Activated naive CD4-positive, alpha-beta T cell (primary cell): Measurements from ENCODE around the gene LAPTM5.

Experiments used
- DNase-seq, 4 experiments: peaks; one replicate each; lab custom pipeline; 2025; lab: John Stamatoyannopoulos, UW

LAPTM5 gene

DNA sequence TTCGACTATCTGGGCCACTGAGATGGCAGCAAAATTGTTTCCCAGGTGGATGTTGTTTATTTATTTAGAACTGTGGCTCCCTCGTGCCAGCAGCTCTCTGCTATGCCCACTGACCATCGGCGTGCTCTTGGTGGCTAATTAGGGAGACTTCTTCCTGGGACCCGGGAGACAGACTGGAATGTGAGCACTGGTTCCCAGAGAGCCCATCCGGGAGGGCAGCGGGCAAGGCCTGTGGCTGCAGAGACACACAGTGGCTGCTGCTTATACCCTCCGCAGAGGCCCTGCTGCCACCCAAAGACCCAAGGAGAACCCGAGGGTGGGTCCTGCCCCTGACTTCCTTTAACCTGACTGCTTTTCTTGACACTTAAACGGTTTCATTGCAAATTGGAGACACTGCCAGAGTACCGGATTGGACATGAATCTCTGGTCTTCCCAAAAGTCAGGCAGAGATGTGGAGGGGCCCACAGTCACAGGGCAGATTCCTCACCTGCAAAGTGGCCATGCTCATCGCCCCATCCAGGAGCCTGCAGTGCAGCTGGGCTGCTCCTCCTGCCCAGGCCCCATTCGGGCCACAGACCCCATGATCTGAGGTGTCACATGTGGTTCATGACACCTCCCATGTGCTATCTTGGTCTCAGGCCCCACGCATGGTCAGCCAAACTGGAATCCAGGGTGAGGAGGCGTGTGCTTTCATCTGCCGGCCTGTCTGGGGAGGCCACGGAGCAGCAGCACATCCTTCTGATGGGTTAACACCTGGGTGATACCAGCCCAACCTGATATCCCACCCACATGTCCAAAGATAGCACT lies 28.5 kb downstream of the LAPTM5 start:
- no peak for DNase-seq

DNA sequence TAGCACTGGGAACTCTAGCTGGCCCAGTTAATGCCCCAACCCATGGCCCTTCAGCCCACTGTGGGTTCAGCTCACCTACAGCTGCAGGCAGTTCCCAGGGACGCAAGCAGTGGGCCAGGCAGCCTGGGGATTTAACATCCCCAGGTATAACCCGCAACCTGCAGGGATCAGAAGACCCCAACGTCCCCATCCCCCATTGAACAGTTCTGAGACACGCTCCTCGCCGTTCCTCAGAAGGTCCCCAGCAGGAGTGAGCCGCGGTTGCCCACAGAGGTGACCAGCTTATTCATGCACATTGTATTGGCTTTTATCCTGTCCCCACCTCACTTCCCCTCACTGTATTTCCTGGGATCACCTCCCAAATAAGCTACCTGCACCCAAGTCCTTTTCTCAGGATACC lies 29.2 kb downstream of the LAPTM5 start:
- DNase-seq, result no peak

DNA sequence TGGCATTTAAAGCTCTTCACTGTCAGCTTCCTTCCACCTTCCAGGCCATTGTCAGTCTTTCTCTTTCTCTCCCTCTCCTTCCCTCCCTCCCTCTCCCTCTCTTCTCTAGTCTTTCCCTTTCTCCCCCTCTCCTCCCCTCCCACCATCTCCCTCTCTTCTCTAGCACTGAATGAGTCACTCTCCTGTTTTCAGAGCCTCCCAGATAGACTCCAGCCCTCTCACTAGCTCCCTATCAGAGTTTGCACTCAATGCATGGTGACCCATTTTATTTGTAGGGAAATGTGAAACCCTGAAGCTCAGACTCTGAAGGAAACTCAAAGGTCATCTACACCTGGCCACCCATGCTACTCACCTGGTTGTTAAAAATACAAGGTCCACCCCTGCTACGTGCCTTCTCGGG lies 29.8 kb downstream of the LAPTM5 start:
- DNase-seq, result no peak

DNA sequence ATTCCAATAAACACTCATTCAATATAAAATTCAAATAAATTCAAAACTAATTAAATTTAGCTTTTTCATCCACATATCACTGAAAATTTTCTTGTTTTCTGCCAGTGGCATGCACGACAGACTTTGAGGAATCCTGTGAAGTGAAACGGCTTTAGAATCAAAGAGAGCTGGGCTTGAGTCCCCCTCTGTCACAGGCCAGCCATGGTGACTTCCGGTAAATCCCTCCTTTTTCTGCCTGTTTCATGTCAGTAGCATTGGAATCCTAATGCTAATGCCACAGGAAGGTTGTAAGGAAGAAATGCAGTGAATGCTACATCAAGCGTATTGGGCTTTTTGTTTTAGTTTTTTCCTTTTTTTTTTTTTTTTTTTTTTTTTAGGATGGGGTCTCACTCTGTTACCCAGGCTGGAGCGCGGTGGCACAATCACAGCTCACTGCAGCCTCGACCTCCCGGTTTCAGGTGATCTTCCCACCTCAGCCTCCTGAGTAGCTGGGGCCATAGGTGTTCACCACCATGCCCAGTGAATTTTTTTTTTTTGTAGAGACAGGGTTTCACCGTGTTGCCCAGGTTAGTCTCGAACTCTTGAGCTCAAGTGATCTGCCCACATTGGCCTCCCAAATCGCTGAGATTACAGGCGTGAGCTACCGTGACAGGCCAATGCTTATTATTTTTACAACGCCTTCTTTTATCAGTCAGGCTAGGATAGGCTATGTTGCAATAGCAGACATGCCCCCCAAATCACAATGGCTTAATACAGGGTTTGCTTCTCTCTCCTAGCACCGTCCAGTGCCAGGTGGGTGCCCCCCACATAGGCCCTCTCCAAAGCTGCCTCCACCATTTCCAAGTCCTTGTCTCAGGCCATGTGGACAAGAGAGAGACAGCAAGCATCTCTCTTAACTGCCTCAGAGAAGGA lies 30.5 kb downstream of the LAPTM5 start:
- no peak for DNase-seq

DNA sequence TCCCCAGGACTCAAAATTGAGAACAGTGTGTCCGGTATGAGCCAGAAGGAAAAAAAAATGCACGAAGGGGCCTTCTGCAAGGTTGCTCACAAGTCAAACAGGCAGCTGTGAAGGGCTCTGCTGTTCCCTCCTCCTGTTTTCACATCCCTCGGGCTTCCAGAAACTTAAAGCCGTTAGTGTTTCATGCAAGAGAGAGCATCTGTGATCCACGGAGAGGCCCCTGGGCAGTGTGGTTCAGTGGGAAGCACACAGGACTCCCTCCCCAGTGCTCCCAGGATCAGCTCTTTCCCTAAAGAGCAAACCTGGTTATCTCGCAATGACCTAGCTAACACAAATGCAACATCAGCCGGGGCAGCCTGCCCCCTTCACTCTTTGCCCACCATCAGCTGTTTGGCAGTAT lies 31.3 kb downstream of the LAPTM5 start:
- no peak for DNase-seq

DNA sequence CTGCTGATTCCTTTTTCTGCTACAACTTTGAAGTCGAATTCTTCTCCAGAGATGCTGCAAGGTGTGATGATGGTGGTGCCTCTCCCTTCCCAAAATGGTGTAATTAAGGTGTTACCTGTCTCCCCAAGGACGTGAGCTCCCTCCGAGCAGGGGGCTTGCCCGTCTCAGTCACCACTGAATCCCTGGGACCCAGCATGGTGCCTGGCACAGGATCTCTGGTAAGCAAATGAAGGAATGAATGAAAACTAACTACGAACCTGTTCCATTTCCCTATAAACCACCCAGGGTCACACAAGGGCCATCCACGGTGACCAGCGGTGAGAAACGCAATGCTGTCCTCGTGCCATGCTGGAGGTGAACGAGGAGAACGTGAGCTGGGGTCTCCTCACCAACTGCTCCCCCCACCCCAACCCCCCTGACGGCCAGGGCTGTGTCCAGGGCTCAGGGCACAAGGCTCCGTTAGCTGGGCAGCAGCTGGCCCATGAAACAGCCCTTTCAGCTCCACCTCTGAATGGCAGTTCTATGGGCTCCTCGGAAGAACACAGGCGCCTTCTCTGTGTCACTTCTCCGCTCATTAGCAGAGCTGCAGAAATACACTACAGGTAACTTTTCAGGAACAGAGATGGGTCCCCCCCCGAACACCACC lies 32.0 kb downstream of the LAPTM5 start:
- DNase-seq, result no peak

DNA sequence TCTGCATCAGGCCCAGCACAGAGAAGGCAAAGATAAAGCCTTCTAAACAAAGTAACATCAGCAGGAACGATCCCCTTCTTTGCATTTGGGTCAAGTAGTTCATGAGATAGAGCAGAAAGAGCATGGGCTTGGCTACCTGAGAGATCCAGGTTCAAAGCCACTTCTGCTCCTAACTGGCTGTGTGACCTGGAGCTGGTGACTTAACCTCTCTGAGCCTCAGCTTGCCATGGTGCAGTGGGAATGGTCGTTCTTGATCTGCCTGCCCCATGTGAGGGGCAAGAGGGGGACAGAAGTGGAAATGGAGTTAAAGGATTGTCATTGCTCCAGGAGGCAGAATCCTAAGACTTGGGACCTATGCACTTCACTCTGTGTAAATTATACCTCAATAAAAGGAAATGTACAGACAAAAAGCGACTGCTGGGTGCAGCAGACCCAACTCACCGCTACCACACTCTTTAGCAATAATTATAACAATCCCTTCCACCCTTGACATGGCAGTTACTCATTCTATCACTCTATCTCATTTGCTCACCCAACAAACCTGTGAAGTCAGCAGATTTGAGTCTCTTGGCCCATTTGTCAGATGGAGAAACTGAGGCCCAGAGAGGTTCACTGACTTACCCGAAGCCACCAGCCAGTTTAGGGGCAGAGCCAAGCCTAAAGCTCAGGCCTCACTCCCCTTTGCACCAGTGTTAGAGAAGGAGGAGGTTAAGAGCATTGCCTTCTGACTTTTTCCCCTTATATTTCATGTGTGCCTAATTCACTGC lies 32.7 kb downstream of the LAPTM5 start:
- DNase-seq, result no peak

DNA sequence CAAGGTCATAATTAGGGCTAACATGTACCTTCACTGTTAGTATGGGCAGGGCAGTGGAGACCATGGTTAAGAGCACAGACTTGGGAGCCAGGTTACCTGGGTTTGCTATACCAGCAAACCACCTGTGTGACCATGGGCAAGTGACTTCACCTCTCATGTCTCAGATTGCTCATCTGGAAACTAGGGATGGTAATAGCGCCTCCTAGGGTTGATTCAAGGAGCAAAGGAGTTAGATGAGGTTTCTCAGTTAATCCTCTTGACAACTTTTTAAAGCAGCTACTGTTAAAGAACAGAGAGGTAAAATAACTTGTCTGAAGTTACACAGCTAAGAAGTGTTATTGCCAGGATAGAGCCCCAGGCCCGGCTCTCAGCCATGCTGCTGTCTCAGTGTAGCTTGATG lies 33.4 kb downstream of the LAPTM5 start:
- no peak for DNase-seq

DNA sequence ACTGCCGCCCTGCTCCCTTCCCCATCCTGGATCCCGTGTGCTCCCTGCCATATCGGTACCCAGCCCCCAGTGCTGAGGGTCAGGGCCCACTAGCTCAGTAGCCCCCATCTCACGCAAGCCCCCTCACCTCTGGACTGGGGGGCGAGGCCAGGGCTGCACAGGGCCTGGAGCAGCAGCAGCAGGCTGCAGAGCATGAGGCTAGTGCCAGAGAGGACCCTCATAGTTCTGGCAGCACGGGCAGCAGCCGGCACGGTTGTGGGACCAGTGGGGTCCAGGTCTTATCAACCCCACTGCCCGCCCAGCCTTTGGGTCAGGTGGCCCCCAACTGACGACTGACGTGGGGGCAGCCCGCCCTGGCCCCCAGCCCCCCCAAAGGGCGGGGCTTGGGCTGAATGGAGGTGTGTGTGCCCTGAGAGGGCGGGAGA lies 34.2 kb downstream of the LAPTM5 start, which contains the start of gene MATN1:
Gene MATN1 (minus strand): TSS at position 255 of the 425 bp plus-strand sequence. CDS start 34 bp downstream, at position 221.
- no peak for DNase-seq

DNA sequence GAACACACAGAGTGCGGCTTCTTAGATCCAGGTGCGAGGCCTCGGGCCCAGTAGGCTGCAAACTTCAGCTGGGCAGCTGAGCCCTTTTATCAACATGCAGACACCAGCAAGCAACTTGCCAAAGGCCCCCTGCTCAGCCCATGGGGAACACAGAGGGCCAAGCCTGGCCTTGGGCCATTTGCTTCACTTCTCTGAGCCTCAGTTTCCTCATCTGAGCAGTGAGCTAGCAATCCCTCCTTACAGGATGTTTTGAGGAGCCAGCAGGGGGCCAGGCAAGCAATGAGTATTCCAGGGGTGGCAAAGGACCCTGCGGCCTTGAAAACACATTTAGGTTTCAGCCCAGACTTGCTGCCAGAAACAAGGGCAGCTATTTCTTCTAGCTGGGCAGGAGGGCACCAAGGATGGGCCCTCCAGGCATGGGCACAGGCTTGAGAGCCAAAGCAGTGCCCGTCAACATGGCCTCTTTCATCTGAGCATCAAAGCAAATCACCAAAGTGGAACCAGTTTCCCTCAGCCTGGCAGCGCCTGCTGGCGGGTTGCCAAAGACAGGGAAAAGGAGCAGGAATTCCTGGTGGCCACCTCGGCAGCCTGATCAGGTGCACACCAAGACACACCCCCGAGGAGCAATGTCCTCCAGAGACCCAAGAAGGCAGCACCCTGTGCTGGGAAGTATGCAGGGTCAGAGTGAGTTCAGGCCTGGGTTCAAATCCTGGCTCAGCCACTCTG lies 35.6 kb downstream of the LAPTM5 start:
- DNase-seq, result no peak

DNA sequence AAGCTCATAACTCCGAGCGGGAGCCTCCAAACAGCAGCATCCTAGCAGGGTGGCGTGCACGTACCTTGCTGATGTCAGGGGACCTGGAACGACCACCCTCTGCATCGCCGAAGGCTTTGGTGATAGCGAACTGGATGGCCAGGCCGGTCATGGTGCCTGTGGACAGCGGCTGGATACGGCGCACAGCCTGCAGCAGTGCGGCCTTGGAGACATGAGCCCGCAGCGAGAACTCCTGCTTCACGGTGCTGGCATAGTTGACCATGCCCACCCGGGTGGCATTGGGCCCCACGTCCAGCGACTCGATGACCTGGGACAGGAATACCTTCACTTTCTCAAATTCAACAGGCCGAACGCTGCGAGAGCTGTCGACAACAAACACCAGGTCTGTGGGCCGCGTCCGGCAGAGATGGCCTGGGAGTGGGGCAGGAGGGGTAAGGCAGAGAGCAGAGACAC lies 36.2 kb downstream of the LAPTM5 start:
- no peak for DNase-seq

DNA sequence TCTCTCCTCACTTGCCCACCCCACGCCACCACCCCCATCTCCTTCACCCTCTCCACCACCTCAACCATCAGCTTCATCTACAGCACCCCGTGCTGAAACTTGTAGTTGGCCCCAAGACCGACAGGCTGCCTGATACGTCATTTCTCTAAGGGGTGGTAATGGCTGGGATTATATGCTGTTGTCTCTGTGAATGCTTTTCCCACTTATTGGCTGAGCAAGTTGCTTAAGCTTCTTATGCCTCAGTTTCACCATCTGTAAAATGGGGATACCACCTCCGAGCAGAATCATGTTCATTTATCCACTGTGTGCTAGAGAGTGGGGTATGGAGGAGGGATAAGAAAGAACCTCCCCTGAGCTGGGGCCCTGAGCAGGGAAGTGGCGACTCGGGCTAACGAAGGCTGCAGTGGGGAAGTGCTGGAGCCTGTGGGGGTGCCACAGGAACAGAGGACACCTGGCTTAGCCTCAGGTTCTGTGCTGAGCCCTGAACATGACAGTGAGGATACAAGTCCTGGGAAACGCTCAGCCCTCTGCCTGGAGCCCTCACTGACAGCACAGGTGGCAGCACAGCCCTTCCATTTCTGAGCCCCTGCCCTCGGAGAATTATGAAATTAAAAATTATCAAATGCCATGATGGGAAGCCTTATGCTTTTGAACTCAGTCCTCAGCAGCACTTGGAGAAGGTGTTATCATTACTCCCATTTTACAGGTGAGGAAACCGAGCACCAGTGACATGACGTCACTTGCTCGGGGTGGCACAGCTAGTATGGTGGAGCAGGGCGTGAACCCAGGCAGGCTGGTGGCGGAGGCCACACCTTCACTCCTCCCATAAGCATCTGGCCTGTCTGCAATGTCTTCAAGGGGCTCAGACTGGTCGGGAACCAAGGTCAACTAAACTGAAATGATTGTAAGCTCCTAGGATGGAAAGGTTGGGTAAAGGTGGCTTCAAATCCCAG lies 37.0 kb downstream of the LAPTM5 start:
- DNase-seq, result no peak

DNA sequence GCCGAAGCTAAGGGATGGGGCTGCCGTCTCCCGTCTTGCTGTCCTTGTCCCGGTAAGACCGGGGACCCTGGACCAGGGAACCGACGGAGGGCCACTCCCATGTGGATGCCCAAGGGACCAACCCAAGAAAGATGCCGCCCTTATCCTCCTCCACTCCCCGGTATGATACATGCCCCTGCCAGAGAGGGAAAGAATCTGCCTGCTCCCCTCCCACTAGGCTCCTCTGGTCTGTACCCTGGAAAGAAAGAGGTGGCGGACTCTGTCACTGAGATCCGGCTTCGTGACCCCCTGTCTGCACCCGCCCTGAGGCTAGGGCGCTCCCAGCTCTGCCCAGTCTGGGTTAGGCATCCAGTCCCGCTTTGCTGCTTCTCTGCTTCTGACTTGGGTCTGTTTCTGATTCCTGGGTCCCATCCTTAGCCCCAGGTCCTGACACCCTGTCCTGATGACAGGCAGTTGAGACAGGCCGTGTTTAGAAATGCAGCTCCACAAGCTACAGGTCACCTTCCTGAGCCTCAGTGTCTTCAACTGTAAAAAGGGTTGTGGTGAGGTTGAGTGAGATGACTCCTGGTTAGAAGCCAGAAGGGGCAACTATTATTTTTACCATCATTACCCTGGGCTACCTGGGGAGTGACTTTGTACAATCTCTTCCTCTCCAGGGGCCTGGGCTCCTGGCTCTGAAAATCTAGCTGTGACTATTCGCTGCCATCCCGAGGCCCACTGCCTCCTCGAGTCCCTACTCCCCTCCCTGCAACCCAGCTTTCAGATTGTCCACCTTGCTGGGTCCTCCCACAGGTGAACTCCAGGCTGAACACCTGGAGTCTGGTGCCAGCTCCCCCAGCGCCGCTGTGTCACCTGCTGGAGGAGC lies 37.9 kb downstream of the LAPTM5 start:
- no peak for DNase-seq

DNA sequence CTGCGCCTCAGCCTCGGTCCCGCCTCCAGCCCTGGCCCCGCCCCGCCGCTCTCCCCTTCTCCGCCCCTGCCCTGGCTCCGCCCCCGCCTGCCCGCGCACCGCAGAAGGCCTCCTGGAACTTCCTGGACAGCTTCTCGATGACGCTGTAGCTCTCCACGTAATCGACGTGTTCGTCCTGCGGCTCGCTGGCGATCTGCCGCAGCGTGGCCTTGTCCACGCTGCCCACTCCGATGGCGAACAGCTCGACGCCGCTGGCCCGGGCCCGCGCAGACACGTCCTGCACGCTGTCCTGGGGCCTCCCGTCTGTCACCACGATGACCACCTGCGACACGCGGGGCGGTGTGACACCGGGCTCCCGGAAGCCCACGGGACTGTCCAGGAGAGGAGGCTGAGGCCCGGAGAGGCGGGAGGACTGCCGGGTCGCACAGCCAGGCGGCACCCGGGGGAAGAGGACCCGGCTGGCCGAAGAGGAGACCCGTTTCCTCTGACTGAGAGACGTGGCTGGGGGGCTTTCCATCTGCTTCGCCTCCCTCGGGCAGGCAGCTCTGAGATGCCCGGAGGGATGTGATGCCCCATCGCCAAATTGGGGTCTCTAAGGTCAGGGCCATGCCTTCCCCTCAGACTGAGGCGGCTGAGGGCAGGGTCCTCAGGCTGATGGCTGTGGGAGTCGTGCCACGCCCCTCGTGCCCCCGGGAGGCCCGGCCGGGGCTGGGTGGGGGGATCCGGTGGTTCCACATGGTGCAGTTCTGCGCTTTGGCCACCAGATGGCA lies 38.8 kb downstream of the LAPTM5 start:
- DNase-seq, result peak; percentile 76 to 81 (median 78)

DNA sequence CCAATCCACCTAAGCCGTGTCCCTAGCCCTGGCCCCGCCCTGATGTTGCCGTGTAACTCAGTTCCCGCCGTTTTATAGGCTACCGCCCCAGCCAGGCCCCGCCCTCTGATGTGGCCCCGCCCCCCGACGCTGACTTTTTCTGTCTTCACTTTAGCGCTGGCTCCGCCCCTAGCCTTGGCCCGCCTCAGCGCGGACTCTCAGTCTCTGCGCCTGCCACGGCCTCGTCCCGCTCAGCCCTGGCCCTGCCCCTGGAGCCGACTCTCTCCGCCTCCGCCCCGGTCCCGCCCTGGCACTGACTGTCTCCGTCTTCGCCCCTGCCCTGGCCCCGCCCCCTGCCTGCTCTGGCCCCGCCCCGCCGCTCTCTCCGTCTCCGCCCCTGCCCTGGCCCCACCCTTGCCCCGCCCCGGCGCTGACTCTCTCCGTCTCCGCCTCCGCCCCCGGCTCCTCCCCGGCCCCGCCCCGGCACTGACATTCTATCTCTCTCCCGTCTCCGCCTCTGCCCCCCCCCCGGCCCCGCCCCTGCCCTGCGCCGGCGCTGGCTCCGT lies 39.4 kb downstream of the LAPTM5 start:
- DNase-seq, result peak; percentile 99 to 100 (median 100)

DNA sequence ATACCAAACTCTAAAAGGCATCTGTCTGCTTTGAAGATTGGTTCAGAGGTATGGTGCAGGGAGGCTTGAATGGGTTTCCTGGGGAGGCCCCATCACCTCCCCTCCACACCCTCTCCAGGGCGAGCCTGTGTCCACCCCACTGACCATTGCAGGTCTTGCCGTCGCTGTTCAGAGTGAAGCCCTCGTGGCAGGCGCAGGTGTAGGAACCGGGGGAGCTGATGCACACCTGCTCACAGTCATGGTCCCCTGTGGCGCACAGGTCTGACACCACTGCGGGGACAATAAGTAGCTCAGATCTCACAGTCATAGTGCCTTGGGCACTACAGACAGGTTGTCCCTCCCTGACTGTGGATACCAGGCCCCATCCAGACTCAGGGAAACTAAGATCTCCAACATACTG lies 40.9 kb downstream of the LAPTM5 start:
- no peak for DNase-seq

DNA sequence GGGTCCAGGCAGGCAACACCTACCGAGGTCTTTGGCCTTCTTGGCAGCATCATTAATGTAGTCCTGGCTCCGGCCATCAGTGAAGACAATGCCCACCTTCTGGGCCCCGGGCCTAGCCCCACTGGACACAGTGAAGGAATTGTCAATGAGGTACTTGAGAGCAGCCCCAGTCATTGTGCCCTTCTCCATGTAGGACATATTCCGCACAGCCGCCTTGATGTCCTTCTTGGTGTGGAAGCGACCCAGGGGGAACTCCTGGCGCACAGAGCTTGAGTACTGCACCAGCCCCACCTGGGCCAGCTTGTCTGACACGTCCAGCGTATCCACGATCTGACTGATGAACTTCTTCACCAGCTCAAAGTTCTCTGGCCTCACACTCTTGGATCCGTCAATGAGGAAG lies 41.7 kb downstream of the LAPTM5 start:
- DNase-seq, result no peak

DNA sequence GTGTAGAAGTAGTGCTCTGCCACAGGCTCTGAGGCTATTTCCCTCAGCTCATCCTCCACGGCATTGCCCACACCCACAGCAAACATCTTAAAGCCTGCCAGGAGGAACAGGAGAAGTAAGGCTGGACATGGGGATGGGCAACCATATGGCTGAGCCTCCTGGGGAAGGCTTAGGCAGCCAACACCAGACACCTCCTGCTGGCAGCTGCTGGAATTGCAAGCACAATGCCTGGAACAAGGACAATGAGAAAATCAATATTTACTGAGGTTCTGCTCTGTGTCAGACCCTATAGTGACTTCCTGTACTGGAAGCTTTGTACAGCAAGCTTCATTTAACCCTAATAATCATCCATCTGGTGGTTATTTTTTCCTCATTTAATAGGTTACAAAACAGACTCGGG lies 42.4 kb downstream of the LAPTM5 start:
- DNase-seq, result no peak
